GM19035 (cell line): ENCODE data around the gene RARG.

ENCODE experiments used
- ATAC-seq: cut with Tn5 transposase; IDR thresholded peaks from one replicate; pipeline ENCODE4 v1.9.1; 2021; ENCODE audit not compliant: unreplicated experiment

The RARG gene

DNA sequence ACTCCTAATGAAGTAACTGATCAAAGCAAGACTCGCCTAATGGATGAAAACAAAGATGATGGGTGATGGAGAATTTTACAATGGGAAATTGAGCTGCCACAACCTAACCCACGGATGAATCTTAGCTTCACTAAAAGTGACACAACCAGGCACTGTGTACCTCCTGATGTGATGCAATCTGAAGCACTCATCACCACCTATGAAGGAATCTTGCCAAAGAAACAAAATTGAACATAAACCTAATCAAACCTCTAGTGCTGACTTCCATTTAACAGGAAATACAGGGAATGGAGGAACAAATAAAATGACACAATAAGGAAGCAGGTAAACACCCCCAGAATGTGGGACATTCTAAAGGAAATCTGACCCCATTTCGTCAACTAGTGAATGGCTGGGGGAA, 13.3 kb upstream of the RARG start:
- ATAC-seq: no peak

GRCh38 chr12:53244337-53244736, 12.3 kb upstream of the RARG start:
- no peak for ATAC-seq

DNA sequence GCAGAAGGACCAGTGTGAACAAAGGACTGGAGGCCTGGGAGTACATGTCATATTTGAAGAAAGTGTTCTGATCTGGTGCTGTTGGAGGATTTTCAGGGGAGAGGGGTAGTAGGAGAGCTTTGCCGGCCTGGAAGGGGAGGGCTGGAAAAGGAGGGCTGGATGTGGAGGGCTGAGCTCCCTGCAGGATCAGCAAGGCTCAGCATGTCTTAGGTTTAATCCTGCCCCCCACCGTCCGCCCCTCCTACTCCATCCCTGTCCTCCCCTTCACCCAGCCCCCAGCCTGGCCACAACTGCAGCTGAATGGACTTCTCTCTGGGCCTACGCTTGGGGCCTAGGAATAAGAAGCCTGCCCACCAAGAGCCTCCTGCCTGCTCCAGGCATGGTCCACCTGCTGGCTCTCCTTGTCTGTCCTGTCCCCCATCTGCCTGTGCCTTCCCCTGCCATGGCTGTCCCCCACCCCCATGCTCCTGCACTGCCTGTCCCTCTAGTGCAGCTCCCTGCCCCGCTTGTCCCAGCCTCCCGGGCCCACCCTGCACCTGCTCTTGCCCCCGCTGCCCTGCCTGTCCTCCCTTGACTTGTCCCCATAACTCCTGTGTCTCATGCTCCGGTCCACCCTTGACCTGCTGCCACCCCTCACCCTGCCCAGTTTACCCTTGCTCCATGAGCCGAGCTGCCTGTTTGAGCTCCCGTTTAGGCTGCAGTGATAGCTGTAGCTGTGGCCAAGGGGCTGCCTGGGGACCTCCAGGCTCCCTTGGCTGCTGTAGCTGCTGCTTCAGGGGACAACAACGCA, 9.8 kb upstream of the RARG start:
- no peak for ATAC-seq

GRCh38 chr12:53239643-53240258, 7.7 kb upstream of the RARG start:
- ATAC-seq: no peak

GRCh38 chr12:53236443-53237111, 4.6 kb upstream of the RARG start:
- no peak for ATAC-seq

- ATAC-seq: no peak
Measured at GRCh38 chr12:53235742-53236442, 3.9 kb upstream of the RARG start.

DNA sequence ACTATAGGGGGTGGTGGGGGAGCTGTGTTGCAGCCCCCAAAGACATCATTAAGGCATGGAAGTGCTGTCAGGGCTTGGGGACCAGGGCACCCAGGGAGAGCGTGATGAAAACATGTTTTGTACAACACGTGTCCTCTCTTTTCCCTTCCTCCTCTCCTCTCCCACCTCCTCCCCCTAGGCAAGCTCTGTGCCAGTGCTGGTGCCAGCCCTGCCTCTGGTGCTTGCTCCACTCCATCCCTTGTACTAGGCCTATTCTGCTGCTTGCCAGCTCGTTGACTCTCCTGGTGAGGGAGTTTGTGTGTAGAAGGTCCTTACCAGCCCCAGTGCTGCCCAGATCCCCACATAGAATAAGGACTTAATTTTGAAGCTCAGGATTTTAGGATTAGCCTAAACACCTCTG, 3.2 kb upstream of the RARG start:
- ATAC-seq: no peak

DNA sequence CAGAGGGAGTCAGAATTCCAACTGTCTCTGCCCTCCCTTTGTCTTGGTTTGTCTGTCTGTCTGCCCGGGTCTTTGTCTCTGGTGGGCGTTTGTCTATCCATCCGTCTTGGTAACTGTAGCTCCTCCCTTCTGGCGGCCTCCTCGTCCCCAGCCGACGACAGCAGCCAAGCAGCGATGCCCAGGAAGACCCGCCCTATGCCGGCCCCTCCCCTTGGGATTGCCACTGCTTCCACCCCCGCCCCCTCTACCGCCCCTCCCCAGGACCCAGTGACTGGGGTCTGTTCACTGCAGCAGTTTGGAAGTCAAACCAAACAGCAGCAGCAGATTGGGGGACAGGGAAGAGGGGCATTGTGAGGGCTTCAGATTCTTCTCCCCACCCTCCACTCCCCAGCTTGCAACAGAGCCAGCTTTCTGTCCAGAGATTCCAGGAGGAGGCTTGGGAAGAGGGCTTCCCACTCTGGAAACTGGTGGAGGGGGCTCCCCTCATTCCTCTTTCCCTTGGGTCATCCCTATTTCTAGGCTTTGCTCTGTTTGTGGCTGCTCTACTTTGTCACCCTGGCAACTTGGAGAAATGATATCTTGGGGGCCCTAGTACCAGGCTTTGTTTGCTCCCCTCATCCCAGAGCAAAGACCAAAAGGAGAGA, 2.4 kb upstream of the RARG start:
- no peak for ATAC-seq

- no peak for ATAC-seq
Measured at GRCh38 chr12:53233671-53234121, 1.7 kb upstream of the RARG start.

GRCh38 chr12:53232646-53233461, 845 bp upstream of the RARG start:
- no peak for ATAC-seq

GRCh38 chr12:53231671-53231920, 413 bp downstream of the RARG start:
- no peak for ATAC-seq

DNA sequence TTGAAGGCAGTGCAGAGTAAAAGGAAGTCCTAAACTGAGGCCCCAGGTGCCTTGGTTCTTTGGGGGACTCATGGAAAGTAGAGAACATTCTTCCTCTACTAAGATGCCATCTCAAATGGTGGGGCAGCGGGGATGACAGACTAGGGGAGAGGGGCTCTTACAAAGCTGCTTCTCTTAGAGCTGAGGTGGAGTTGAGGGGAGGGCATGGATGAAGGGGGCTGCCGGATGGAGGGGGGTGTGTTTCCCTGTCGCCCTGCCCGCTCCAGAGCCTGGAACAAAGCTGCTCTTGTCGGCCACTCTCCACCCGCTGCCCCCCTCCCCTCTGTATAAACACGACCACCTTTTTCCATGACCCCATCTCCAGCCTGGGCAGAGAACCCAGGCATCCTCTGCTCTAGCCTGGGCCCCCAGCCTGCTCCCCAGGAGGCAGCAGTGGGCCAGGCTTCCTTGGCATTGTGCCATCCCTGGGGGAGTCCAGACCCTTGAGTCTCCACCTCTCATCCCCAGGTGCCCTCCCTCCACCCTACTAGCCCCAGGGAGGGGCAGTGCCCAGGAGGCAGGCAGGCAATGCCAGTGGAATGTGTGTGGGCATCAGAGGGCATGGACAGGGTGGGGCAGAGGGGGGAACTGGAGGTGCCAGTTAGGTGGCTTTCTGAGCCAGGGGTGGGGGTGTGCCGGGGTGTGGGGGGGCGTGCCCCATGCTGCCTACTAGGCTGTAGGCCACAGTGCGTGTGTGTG, 1.7 kb downstream of the RARG start:
- ATAC-seq: no peak

- no peak for ATAC-seq
Measured at GRCh38 chr12:53229454-53229853, 2.6 kb downstream of the RARG start.

- no peak for ATAC-seq
Measured at GRCh38 chr12:53227836-53228235, 4.2 kb downstream of the RARG start.

GRCh38 chr12:53227341-53227740, 4.7 kb downstream of the RARG start:
- no peak for ATAC-seq

DNA sequence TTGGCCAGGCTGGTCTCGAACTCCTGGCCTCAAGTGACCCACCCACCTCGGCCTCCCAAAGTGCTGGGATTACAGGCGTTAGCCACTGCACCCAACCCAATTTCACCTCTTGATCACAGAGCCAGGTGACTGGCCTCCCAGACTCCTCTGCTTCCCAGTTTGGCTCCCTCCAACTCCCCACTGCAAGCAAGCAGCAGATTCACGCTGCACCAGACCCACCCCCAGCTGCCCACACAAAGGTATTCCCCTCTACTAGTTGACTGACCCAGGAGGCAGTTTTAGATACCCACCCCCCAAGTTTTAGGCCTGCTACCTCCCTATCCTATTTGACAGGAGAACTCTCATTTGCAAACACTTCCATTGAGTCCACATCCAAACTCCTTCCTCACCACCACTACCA, 5.2 kb downstream of the RARG start:
- no peak for ATAC-seq

- ATAC-seq: no peak
Measured at GRCh38 chr12:53225635-53226424, 6.2 kb downstream of the RARG start.

DNA sequence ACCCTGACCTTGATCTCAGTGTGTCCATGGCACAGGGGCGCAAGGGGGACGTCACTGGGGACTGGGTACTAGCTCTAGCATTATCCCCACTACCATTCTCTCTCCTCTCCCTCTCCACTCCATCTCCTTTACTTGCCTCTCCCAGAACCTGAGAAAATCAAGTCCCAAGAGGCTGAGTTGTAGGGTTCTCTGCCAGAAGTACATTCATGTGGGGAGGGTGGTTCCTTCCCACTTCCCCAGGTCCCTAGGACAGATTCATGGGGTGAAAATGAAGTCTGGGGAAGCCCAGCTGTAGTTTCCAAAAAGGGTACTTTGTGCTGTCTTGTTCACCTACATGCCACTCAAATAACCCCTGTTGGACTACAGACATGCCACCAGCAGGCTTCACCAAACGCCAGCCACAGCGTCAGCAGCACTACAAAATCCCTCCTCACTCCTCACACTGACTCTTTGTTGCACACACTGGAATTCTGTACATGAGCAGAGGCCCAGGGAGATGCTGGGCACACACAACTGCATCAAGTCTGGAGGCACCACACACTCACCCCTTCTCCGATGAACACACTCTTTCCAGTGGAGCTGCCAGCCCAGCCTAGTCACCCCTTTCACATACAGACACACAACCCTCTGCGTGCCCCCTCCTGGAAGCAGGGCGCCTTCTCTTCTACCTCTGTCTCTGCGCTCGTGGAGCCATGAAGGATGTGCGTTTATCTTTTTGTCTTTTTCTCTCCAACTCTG, 6.9 kb downstream of the RARG start:
- no peak for ATAC-seq
